HL-60 (cell line): ENCODE results near the gene FAM83F.

Experiments used
- GABPA ChIP-seq: IDR thresholded peaks from 2 replicates; pipeline ENCODE4 v1.6.1; 2012; ENCODE audit warnings: low read depth
- TF ChIP-seq, protein P1 (sequence below): IDR thresholded peaks from one replicate; pipeline ENCODE4 v1.5.1; 2011; ENCODE audit warnings: low read length, control low read depth, inconsistent platforms; ENCODE audit not compliant: insufficient read depth

DNA sequence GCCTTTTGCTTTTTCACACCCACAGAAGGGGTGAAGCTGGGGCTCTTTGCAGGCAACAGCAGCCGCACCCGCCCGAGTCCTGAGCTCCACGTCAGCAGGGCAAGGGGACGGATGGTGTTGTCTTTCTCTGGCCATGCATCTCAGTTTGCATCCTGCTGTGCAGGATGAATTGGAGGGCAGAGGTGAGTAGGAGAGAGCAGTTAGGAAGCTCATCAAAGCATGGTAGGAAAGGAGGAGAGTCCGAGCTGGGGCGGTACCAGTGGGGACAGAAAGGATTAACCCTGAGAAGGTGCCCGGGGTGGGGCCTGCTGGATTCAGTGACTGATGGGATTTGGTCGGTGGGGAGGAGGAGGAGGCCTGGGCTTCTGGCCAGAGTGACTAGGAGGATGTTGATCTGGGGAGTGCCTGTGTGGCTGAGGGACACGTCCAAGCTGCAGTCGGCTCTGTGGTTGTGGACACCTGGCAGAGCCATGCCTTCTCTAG is 14.6 kb downstream of the FAM83F start:
- TF ChIP-seq, protein P1, sequence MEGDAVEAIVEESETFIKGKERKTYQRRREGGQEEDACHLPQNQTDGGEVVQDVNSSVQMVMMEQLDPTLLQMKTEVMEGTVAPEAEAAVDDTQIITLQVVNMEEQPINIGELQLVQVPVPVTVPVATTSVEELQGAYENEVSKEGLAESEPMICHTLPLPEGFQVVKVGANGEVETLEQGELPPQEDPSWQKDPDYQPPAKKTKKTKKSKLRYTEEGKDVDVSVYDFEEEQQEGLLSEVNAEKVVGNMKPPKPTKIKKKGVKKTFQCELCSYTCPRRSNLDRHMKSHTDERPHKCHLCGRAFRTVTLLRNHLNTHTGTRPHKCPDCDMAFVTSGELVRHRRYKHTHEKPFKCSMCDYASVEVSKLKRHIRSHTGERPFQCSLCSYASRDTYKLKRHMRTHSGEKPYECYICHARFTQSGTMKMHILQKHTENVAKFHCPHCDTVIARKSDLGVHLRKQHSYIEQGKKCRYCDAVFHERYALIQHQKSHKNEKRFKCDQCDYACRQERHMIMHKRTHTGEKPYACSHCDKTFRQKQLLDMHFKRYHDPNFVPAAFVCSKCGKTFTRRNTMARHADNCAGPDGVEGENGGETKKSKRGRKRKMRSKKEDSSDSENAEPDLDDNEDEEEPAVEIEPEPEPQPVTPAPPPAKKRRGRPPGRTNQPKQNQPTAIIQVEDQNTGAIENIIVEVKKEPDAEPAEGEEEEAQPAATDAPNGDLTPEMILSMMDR, result no peak
- TF ChIP-seq GABPA, result no peak
